NCI-H446 (cell line): ENCODE results near the gene RNF225.
"Not testable (repeated sequence)": the region's sequence is repeated elsewhere in the genome, so short reads cannot be mapped to it uniquely, and the experiment has no call there.

Experiments
- DNase-seq, 2 experiments: peaks; one replicate each; lab custom pipeline; 2025; lab: John Stamatoyannopoulos, UW

Gene RNF225

GRCh38 chr19:58395220-58395978, at the start of gene RNF225:
Gene RNF225, plus strand, starts transcription at chr19:58395656. Its CDS starts 434 bp downstream, at chr19:58396090.
- DNase-seq = no peak

DNA sequence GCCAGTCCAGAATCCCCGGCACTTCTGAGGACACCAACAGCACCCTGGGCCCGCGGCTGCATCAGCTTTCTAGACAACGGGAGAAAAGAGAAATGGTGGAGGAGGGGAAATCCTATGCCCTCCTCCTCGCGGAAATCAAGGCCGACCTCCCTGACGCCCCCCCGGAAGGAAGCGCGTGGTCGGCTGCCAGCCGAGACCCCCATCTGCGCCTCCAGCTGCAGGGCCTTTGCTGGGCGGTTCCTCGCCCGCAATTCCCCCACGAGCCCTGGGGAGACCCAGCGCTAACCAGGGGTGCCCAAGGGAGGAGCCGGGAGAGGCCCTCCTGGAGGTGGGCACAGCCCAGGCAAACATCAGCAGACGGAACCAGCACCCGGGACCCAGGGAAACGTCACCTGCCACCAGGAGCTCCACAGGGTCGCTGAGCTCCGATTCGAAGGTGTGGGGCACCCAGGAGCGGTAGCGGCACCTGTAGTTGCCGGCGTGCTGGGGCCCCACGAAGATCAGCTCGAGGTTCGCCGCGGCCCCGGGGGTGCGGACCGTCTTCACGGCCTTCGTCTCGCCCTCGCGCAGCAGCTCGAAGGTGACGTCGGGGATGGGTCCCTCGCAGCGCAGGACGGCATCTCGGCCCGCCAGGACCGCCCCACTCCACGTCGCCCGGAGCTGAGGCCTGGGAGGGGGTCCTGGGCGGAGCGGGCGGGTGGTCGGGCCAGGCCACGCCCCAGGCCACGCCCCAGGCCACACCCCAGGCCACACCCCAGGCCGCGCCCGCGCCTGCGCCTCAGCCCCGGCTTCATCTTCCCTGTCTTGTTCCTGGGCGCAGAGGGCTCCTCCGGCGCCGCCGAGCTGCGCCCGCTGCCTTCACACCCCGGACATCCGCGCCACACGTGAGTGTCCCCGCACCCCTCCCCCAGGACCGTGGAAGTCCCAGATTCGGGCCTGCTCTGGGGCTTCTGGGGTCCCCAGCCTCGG, 48.2 kb upstream of the RNF225 start:
- DNase-seq = peak; percentile 51 to 85

DNA sequence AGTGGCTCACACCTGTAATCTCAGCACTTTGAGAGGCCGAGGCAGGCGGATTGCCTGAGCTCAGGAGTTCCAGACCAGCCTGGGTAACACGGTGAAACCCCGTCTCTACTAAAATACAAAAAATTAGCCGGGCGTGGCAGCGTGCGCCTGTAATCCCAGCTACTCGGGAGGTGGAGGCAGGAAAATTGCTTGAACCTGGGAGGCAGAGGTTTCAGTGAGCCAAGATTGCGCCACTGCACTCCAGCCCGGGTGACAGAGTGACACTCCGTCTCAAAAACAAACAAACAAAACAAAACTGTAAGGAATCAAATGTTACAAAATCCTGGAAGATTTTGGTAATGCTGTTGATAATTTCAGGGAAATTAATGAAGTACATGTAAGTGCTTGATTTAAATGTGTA, 47.4 kb upstream of the RNF225 start:
- DNase-seq = not testable (repeated sequence)

- DNase-seq = no peak
Observed at GRCh38 chr19:58349590-58349989, 45.9 kb upstream of the RNF225 start.

DNA sequence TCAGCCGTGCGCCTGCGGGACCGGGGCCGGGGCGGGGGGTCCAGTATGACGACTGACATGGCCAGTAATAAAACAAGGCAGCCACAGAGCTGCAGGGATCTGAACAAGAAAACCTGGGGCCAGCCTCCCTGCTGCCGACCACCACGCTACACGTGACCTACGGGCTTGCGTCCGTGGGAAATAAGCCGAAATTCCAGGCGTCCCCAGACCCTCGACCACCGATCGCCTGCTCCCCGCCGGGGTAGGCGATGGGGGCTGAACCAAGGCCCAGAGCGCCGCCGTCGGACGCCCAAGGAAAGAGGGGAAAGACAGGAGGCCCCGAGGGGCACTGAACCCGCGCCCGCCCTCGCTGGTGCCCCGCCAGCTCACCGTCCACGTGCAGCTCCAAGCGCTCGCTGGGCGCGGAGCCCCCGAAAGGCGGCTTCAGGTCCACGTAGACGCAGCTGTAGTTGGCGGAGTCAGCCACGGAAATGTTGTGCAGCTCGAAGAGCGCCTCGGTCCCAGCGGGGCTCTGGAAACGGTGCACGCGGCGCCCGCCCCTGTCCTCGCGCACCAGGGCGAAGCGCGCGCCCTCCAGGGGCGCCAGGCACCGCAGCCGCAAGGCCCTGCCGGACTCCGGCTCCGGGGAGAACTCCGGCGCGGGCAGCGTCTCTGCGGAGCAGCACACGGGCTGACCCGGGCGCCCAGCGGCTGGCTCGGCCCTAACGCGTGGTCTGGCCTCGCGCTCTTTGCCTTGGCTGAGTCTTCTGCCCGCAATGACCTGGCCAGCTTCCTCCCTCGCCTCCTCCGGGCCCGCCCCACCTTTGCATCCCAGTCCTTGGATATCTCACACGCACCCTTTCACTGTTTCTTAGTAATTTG, 45.2 kb upstream of the RNF225 start:
- DNase-seq = no peak

- no peak for DNase-seq
Observed at GRCh38 chr19:58350871-58351557, 44.4 kb upstream of the RNF225 start.

- DNase-seq = no peak
Observed at GRCh38 chr19:58351558-58351878, 43.9 kb upstream of the RNF225 start.

- DNase-seq = no peak
Observed at GRCh38 chr19:58351990-58352755, 43.3 kb upstream of the RNF225 start.

GRCh38 chr19:58352760-58353671, 42.4 kb upstream of the RNF225 start, which contains the start of gene A1BG:
Gene A1BG, minus strand, starts transcription at chr19:58353492. Its CDS starts 55 bp downstream, at chr19:58353437.
- DNase-seq = no peak

- DNase-seq = no peak
Observed at GRCh38 chr19:58353717-58354477, 41.6 kb upstream of the RNF225 start.

GRCh38 chr19:58354478-58355030, 40.9 kb upstream of the RNF225 start:
- no peak for DNase-seq

DNA sequence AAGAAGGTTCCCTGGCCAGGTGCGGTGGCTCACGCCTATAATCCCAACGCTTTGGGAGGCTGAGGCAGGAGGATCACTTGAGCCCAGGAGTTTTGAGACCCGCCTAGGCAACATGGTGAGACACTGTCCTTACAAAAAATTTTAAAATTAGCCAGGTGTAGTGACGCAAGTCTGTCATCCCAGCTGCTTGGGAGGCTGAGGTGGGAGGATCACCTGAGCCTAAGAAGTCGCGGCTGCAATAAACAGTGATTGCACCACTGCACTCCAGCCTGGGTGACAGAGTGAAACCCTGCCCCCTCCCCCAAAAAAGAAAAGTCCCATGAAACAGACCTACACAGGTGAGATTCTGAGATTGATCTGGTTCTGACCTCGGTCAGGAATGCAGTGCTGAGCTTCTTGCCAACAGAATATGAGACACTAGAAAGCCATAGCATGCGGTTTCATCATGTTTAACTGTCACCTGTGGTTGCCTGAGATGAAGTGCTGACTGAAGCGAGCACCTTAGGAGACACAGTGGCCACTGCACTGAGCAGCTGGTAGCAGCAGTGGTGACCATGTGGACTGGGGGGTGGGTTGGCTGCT, 40.1 kb upstream of the RNF225 start:
- no peak for DNase-seq

- no peak for DNase-seq
Observed at GRCh38 chr19:58355908-58356765, 39.3 kb upstream of the RNF225 start.

DNA sequence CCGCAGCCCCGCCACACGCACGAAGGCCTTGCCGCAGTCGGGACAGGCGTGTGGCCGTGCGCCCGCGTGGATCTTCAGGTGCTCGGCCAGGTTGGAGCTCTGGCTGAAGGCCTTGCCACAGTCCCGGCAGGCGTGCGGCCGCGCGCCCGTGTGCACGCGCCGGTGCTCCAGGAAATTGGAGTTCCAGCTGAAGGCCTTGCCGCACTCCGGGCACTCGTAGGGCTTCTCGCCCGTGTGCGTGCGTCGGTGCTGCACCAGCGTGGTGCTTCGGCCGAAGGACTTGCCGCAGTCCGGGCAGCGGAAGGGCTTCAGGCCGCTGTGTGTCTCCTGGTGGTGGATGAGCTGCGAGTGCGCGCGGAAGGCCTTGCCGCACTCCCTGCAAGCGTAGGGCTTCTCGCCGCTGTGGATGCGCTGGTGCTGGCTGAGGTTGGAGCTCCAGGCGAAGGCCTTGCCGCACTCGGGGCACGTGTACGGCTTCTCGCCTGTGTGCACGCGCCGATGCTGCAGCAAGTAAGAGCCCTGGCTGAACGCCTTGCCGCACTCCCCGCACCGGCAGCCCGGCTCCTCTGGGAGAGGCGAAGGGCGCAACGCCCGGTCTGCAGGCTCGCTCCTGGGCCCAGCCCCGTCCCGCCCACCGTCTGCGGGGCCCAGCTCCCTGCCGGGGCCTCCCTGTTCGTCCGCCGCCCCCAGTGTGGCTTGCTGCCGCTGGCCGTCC, 38.5 kb upstream of the RNF225 start:
- no peak for DNase-seq

- no peak for DNase-seq
Observed at GRCh38 chr19:58357481-58358145, 37.8 kb upstream of the RNF225 start.

GRCh38 chr19:58361900-58362271, 33.6 kb upstream of the RNF225 start:
- peak; percentile 6 to 60 for DNase-seq
